Gastroesophageal sphincter (tissue), 3 donors: ENCODE measurements around the gene MGST2.

Experiments used
- POLR2A ChIP-seq, 2 donors: fragments of 450-650 bp; IDR thresholded peaks; one replicate each; pipeline ENCODE4 v1.6.1; 2017; ENCODE audit warnings: antibody characterized with exemption in 2 of 2, mild to moderate bottlenecking in 2 of 2, moderate library complexity in 1 of 2
- TF ChIP-seq, protein P1 (sequence below), 4 experiments: fragments of 200-600 bp in 2 of 4; fragments of 450-650 bp in 2 of 4; sonication (generic) in 1 of 4; IDR thresholded peaks; one replicate each; pipeline ENCODE4 v1.5.1; 2017 to 2019; ENCODE audit warnings: antibody characterized with exemption in 4 of 4, mild to moderate bottlenecking in 2 of 4, moderate library complexity in 2 of 4

DNA sequence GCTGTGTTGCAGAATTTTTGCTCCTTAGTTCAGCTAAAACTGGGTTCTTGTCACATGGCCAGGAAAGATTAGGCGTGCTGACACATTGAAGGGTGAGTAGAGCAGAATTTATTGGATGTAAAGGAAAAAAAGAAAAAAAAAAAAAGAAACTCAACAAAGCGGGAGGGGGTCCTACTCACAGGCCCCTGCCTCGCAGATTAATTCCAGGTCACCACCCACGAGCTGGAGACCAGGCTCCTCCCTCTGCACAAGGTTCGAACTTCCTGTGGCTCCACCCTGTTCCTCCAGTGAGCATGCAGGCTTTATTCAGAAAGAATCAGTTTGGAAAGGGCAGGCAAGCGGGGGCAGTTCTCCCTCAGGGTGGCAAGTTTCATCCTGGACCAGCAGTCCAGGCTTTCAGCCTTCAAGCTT lies 17.1 kb downstream of the MGST2 start:
- TF ChIP-seq, protein P1, sequence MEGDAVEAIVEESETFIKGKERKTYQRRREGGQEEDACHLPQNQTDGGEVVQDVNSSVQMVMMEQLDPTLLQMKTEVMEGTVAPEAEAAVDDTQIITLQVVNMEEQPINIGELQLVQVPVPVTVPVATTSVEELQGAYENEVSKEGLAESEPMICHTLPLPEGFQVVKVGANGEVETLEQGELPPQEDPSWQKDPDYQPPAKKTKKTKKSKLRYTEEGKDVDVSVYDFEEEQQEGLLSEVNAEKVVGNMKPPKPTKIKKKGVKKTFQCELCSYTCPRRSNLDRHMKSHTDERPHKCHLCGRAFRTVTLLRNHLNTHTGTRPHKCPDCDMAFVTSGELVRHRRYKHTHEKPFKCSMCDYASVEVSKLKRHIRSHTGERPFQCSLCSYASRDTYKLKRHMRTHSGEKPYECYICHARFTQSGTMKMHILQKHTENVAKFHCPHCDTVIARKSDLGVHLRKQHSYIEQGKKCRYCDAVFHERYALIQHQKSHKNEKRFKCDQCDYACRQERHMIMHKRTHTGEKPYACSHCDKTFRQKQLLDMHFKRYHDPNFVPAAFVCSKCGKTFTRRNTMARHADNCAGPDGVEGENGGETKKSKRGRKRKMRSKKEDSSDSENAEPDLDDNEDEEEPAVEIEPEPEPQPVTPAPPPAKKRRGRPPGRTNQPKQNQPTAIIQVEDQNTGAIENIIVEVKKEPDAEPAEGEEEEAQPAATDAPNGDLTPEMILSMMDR (IDR thresholded peaks at IDR 0.05) = no peak
- TF ChIP-seq POLR2A (IDR thresholded peaks at IDR 0.05) = no peak
